ENCODE data around the gene PRPF19. TPM values are rescaled to one million over a fixed set of nuclear protein-coding genes. Genes with fewer than 3 reads are reported as not detected.

Gene PRPF19
- total RNA-seq, 2 experiments from 2014 or later, result 120 to 153 TPM

GRCh38 chr11:60899046-60899936 is 7.1 kb downstream of the PRPF19 start:
- TF ChIP-seq EZH2phosphoT487 (IDR thresholded peaks at IDR 0.05; ENCODE audit: borderline replicate concordance, low read depth, low read length) (no peak), CTCF (conservative IDR thresholded peaks at IDR 0.05; ENCODE audit: low read length) (peak; percentile 99)
- Histone ChIP-seq H3K4me1 (ENCODE audit: insufficient read depth, low read length, poor library complexity, severe bottlenecking) (peaks cover 2% of the 10 kb centered on the region), H3K4me3 (ENCODE audit: low read depth, low read length, poor library complexity, severe bottlenecking) (no peak overlapping the region), H2AFZ (ENCODE audit: low read length) (no peak overlapping the region), H3K9me2 (ENCODE audit: insufficient read depth, low read length) (no peaks in the 10 kb centered on the region), H3K9me3 (ENCODE audit: low read length) (no peaks in the 10 kb centered on the region), H3K27ac (ENCODE audit: low read depth, low read length, poor library complexity, severe bottlenecking) (no peak overlapping the region), H4K20me1 (ENCODE audit: insufficient read depth, low read length) (peaks cover 12% of the 10 kb centered on the region), H3K36me3 (ENCODE audit: insufficient read depth, low read length) (peaks cover 99% of the 10 kb centered on the region), H3K4me2 (ENCODE audit: low read length) (no peak overlapping the region), H3K79me2 (ENCODE audit: insufficient read depth, low read depth, low read length) (peaks cover 15% of the 10 kb centered on the region)
- CTCF ChIA-PET (ENCODE audit: unreplicated experiment), result interaction anchor here (0.5 to 2.0 kb wide), 7 partner anchors 12 to 219 kb away, joined by 3 to 12 read pairs (median 4); partner anchors contain the start of genes TMEM109 and TMEM132A
- intact Hi-C loops (cut with micrococcal nuclease; ENCODE audit: unreplicated experiment), result loop anchor here (1.0 to 10.0 kb wide), 2 partner anchors 56 to 68 kb away; partner anchors contain the start of gene SLC15A3
- POLR2A ChIA-PET, result no interaction called here
- no TSS peak for BruUV-seq (replicated peaks)
- DNase-seq (ENCODE audit: low spot score), result peak; percentile 51

DNA sequence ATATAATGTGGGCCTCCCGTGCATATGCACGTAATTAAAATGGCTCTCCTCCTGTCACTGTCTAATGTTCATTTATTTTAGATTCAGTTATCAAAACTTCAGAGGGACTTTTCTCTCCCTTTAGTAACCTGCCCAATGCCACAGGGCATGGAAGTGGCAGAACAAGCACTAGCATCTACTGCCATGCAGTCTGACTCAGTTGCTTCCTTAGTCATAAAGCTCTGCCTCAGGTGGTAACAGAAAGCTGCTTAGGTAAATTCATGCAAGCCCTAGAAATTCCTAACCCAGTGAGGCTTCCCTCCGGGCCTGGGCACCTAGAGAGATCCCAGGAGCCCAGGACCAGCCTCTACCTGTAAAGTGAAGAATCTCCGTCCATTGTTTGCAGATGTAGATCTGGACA is 8.9 kb downstream of the PRPF19 start:
- no peaks in the 10 kb centered on the region for H3K4me1 ChIP-seq (ENCODE audit: insufficient read depth, low read length, poor library complexity, severe bottlenecking)
- ChIA-PET POLR2A (interaction anchor here (1.0 kb wide), 1 partner anchor 18 kb away, joined by 3 read pairs; no protein-coding TSS in a partner anchor), CTCF (ENCODE audit: unreplicated experiment) (interaction anchor here (0.6 kb wide), 1 partner anchor 67 kb away, joined by 3 read pairs; no protein-coding TSS in a partner anchor)
- no peak overlapping the region for H3K4me2 ChIP-seq (ENCODE audit: low read length)
- intact Hi-C loops (cut with micrococcal nuclease; ENCODE audit: unreplicated experiment), result loop anchor here (10.0 kb wide), 1 partner anchor 57 kb away; the partner anchor contains the start of gene SLC15A3
- H2AFZ ChIP-seq (ENCODE audit: low read length), result no peak overlapping the region
- no peaks in the 10 kb centered on the region for H4K20me1 ChIP-seq (ENCODE audit: insufficient read depth, low read length)
- no peaks in the 10 kb centered on the region for H3K9me3 ChIP-seq (ENCODE audit: low read length)
- H3K4me3 ChIP-seq (ENCODE audit: low read depth, low read length, poor library complexity, severe bottlenecking), result no peak overlapping the region
- H3K9me2 ChIP-seq (ENCODE audit: insufficient read depth, low read length), result no peaks in the 10 kb centered on the region
- no peak overlapping the region for H3K27ac ChIP-seq (ENCODE audit: low read depth, low read length, poor library complexity, severe bottlenecking)
- no peaks in the 10 kb centered on the region for H3K79me2 ChIP-seq (ENCODE audit: insufficient read depth, low read depth, low read length)
- peaks cover 99% of the 10 kb centered on the region for H3K36me3 ChIP-seq (ENCODE audit: insufficient read depth, low read length)
- BruUV-seq (replicated peaks), result no TSS peak
- no peak for DNase-seq (ENCODE audit: low spot score)
- TF ChIP-seq CTCF (conservative IDR thresholded peaks at IDR 0.05; ENCODE audit: low read length) (no peak), EZH2phosphoT487 (IDR thresholded peaks at IDR 0.05; ENCODE audit: borderline replicate concordance, low read depth, low read length) (no peak)

Data from OCI-LY7 (cell line).